Measurements from ENCODE around the gene DEPDC7. TPM values are rescaled to one million over a fixed set of nuclear protein-coding genes. Genes with fewer than 3 reads are reported as not detected.

Gene DEPDC7
- total and polyA plus RNA-seq, 2 of the 13 experiments (the other 11 are each of a cell fraction or from before 2014, with no cell fraction given): 17.3 to 33.3 TPM

DNA sequence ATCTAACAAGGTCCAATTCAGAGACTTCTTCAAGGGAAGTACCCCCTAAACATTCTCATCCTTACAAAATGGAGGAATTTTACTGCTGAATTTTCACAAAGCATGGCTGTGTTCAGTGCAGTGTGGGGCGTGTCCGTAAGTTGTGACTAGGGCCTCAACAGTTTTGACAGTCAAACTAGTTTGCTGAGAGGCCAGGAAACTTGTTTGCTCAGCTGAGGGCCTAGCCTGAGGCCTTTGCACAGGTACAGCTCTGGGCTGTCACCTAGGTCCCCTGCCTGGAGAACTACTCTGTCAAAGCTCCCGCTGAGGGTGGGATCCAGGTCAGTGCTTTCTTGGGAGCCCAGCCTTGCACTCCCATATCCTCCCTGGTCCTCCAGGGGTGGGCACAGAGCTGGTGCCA, 51.6 kb downstream of the DEPDC7 start:
- ChIA-PET CTCF (ENCODE audit: low intra/inter-chr PET ratio, low total read pairs) (interaction anchor here (4.5 kb wide), 1 partner anchor 106 kb away, joined by 52 read pairs; no protein-coding TSS in a partner anchor), POLR2A (no interaction called here)
- 100% methylated on average over 2 of the region's 3 CpGs for WGBS (ENCODE audit: low lambda C conversion rate)
- Histone ChIP-seq H3K79me2 (ENCODE audit: insufficient read depth, low read length) (no peaks in the 10 kb centered on the region), H3K9me3 (ENCODE audit: low read length) (no peaks in the 10 kb centered on the region), H2AFZ (ENCODE audit: low read length) (no peak overlapping the region), H3K4me3 (replicated peaks in 1 of 3; ENCODE audit: insufficient read depth in 1 of 3, low read depth in 2 of 3, low read length in 3 of 3) (no peak overlapping the region), H3K9ac (ENCODE audit: insufficient read depth, low read depth, low read length) (no peak overlapping the region), H3K4me2 (ENCODE audit: low read depth, low read length) (no peak overlapping the region), H3K36me3 (replicated peaks in 1 of 2; ENCODE audit: control insufficient read depth in 1 of 2, insufficient read depth in 2 of 2, low read length in 2 of 2) (peaks cover 18 to 32% of the 10 kb centered on the region in 2 experiments), H3K27ac (ENCODE audit: extremely low read length, insufficient read depth, low read length) (no peak overlapping the region), H4K20me1 (ENCODE audit: insufficient read depth, low read length) (no peaks in the 10 kb centered on the region), H3K27me3 (ENCODE audit: control insufficient read depth in 1 of 2, insufficient read depth in 2 of 2, low read length in 2 of 2) (no peaks in the 10 kb centered on the region; a peak in 1 of 5 replicates), H3K4me1 (ENCODE audit: insufficient read depth, low read length) (peaks cover 1% of the 10 kb centered on the region; the same call in 1 of the 2 replicates)
- DNase-seq (ENCODE audit: low spot score) (no peak), ATAC-seq (no peak), FAIRE-seq (no peak)
- intact Hi-C loops (cut with micrococcal nuclease; ENCODE audit: unreplicated experiment) (loop anchor here (5.0 kb wide), 1 partner anchor 90 kb away; no protein-coding TSS in a partner anchor), in situ Hi-C loops (cut with HindIII; ENCODE audit: extremely low pct_ligation_motif_present, low pct_unique_long_range_greater_than_20kb) (no loop called here)
- TF ChIP-seq KLF15 (CRISPR knock-in tag; IDR thresholded peaks at IDR 0.05; ENCODE audit: borderline replicate concordance): no peak
- TF ChIP-seq FOXA1 (IDR thresholded peaks at IDR 0.05): no peak
- 0 out of 2 replicates have a peak, but pooled peaks have one; percentile 45 for TF ChIP-seq FOXA1 (CRISPR knock-in tag; IDR thresholded peaks at IDR 0.05)
- TF ChIP-seq SALL1 (CRISPR knock-in tag; IDR thresholded peaks at IDR 0.05): 0 out of 2 replicates have a peak, but pooled peaks have one; percentile 13
- TF ChIP-seq, protein P1, sequence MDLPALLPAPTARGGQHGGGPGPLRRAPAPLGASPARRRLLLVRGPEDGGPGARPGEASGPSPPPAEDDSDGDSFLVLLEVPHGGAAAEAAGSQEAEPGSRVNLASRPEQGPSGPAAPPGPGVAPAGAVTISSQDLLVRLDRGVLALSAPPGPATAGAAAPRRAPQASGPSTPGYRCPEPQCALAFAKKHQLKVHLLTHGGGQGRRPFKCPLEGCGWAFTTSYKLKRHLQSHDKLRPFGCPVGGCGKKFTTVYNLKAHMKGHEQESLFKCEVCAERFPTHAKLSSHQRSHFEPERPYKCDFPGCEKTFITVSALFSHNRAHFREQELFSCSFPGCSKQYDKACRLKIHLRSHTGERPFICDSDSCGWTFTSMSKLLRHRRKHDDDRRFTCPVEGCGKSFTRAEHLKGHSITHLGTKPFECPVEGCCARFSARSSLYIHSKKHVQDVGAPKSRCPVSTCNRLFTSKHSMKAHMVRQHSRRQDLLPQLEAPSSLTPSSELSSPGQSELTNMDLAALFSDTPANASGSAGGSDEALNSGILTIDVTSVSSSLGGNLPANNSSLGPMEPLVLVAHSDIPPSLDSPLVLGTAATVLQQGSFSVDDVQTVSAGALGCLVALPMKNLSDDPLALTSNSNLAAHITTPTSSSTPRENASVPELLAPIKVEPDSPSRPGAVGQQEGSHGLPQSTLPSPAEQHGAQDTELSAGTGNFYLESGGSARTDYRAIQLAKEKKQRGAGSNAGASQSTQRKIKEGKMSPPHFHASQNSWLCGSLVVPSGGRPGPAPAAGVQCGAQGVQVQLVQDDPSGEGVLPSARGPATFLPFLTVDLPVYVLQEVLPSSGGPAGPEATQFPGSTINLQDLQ (CRISPR knock-in tag; IDR thresholded peaks at IDR 0.05): no peak
- TF ChIP-seq, protein P2, sequence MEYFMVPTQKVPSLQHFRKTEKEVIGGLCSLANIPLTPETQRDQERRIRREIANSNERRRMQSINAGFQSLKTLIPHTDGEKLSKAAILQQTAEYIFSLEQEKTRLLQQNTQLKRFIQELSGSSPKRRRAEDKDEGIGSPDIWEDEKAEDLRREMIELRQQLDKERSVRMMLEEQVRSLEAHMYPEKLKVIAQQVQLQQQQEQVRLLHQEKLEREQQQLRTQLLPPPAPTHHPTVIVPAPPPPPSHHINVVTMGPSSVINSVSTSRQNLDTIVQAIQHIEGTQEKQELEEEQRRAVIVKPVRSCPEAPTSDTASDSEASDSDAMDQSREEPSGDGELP (IDR thresholded peaks at IDR 0.05; ENCODE audit: borderline replicate concordance, low read depth): peak; percentile 57; the same call in 1 of the 2 replicates
- TF ChIP-seq ZFP41 (CRISPR knock-in tag; IDR thresholded peaks at IDR 0.05; ENCODE audit: borderline replicate concordance): no peak
- no peak for TF ChIP-seq HNF4A (CRISPR knock-in tag; IDR thresholded peaks at IDR 0.05)
- TF ChIP-seq, protein P3, sequence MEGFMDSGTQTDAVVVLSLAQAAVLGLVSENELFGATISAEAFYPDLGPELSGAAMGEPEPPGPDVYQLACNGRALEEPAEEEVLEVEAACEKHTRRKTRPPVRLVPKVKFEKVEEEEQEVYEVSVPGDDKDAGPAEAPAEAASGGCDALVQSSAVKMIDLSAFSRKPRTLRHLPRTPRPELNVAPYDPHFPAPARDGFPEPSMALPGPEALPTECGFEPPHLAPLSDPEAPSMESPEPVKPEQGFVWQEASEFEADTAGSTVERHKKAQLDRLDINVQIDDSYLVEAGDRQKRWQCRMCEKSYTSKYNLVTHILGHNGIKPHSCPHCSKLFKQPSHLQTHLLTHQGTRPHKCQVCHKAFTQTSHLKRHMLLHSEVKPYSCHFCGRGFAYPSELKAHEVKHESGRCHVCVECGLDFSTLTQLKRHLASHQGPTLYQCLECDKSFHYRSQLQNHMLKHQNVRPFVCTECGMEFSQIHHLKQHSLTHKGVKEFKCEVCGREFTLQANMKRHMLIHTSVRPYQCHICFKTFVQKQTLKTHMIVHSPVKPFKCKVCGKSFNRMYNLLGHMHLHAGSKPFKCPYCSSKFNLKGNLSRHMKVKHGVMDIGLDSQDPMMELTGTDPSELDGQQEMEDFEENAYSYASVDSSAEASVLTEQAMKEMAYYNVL (CRISPR knock-in tag; IDR thresholded peaks at IDR 0.05; ENCODE audit: borderline replicate concordance): no peak
- no peak for TF ChIP-seq SMYD3 (CRISPR knock-in tag; IDR thresholded peaks at IDR 0.05)
- TF ChIP-seq, protein P4, sequence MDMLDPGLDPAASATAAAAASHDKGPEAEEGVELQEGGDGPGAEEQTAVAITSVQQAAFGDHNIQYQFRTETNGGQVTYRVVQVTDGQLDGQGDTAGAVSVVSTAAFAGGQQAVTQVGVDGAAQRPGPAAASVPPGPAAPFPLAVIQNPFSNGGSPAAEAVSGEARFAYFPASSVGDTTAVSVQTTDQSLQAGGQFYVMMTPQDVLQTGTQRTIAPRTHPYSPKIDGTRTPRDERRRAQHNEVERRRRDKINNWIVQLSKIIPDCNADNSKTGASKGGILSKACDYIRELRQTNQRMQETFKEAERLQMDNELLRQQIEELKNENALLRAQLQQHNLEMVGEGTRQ (IDR thresholded peaks at IDR 0.05; ENCODE audit: low read depth, low read length): no peak
- TF ChIP-seq, protein P4 (CRISPR knock-in tag; IDR thresholded peaks at IDR 0.05; ENCODE audit: borderline replicate concordance): no peak
- no peak for TF ChIP-seq STAT5B (CRISPR knock-in tag; IDR thresholded peaks at IDR 0.05)
- no peak for TF ChIP-seq YEATS4 (CRISPR knock-in tag; IDR thresholded peaks at IDR 0.05; ENCODE audit: borderline replicate concordance)
- BruUV-seq (replicated peaks): no TSS peak
